Esophagus squamous epithelium (tissue), 5 donors: ENCODE results near the gene GLIPR2. TPM values are rescaled to one million over a fixed set of nuclear protein-coding genes. Genes with fewer than 3 reads are reported as not detected.
"Not testable (repeated sequence)": the region's sequence is repeated elsewhere in the genome, so short reads cannot be mapped to it uniquely, and the experiment has no call there.

Experiments
- DNase-seq: peaks from one replicate; lab custom pipeline; 2025; lab: John Stamatoyannopoulos, UW
- H3K27ac ChIP-seq, 4 donors: fragments of 200-600 bp; sonication (generic); one replicate each; pipeline ENCODE4 v1.5.1; 2016 to 2019; ENCODE audit warnings: mild to moderate bottlenecking in 1 of 4
- H3K27me3 ChIP-seq, 4 donors: fragments of 200-600 bp; sonication (generic); 1 replicate in 3 of 4; 2 replicates in 1 of 4; pipeline versions ENCODE4 v1.5.1 to v1.6.0; 2017 to 2021; ENCODE audit warnings: antibody characterized with exemption in 1 of 4
- H3K36me3 ChIP-seq, 3 donors: fragments of 200-600 bp; sonication (generic); one replicate each; pipeline ENCODE4 v1.5.1; 2016 to 2019
- H3K4me1 ChIP-seq, 3 donors: fragments of 200-600 bp; sonication (generic); one replicate each; pipeline ENCODE4 v1.5.1; 2017 to 2019
- H3K4me3 ChIP-seq, 4 donors: fragments of 200-600 bp; sonication (generic); 1 replicate in 3 of 4; 2 replicates in 1 of 4; pipeline ENCODE4 v1.5.1; 2016 to 2019; ENCODE audit warnings: mild to moderate bottlenecking in 2 of 4, moderate library complexity in 1 of 4
- H3K9me3 ChIP-seq, 3 donors: fragments of 200-600 bp; sonication (generic); one replicate each; pipeline ENCODE4 v1.5.1; 2016 to 2019
- CTCF ChIP-seq, 6 experiments: fragments of 450-650 bp in 4 of 6; fragments of 200-600 bp in 2 of 6; sonication (generic) in 2 of 6; IDR thresholded peaks; one replicate each; pipeline ENCODE4 v1.5.1; 2016 to 2019; ENCODE audit warnings: antibody characterized with exemption in 6 of 6, mild to moderate bottlenecking in 4 of 6, moderate library complexity in 4 of 6
- POLR2A ChIP-seq, 4 donors: fragments of 450-650 bp; IDR thresholded peaks; one replicate each; pipeline ENCODE4 v1.6.1; 2017; ENCODE audit warnings: antibody characterized with exemption in 4 of 4, mild to moderate bottlenecking in 4 of 4, moderate library complexity in 3 of 4
- WGBS, 2 donors: methylation state at CpG; one replicate each; pipeline ENCODE4 v1.1.5; 2018; 5-methylcytosine and 5-hydroxymethylcytosine counted together
- intact Hi-C: fragments of 100-400 bp; cut with DNase I; formaldehyde crosslinking; loops from one replicate; pipeline ENCODE4 v1.15.0; 2022
- total RNA-seq, 4 donors: library from RNA; depleted of rRNA; stranded (reverse); fragments of >200 nt; gene quantifications; one replicate each; pipeline ENCODE4 v1.1.0, GENCODE V29; 2016
- donor health status: DM: yes; HTN: yes; CAD: no.

The GLIPR2 gene
- total RNA-seq, 4 donors from 2014 or later: 0.61 to 13.4 (median 6.0) TPM

GRCh38 chr9:36158122-36158521 is 21.6 kb downstream of the GLIPR2 start:
- peaks cover 0 to 5% (median 0%) of the 10 kb centered on the region in 3 donors for H3K36me3 ChIP-seq
- intact Hi-C loops: no loop called here
- H3K27ac ChIP-seq: peak overlapping the region in 3 of 4 donors; percentile 49 to 79 (median 66)
- no peak overlapping the region for H3K4me3 ChIP-seq
- no peaks in the 10 kb centered on the region for H3K9me3 ChIP-seq
- peaks cover 5 to 55% (median 20%) of the 10 kb centered on the region in 3 donors for H3K4me1 ChIP-seq
- no peaks in the 10 kb centered on the region for H3K27me3 ChIP-seq
- no peak for DNase-seq
- no peak for TF ChIP-seq POLR2A (IDR thresholded peaks at IDR 0.05)
- TF ChIP-seq CTCF (IDR thresholded peaks at IDR 0.05): no peak
- 79 to 80% methylated on average over 2 of the region's 2 CpGs for WGBS, 2 donors

- 71 to 79% methylated on average over 7 of the region's 7 CpGs for WGBS, 2 donors
- TF ChIP-seq POLR2A (IDR thresholded peaks at IDR 0.05) (no peak), CTCF (IDR thresholded peaks at IDR 0.05) (no peak)
- Histone ChIP-seq H3K9me3 (no peaks in the 10 kb centered on the region), H3K36me3 (peaks cover 0 to 5% (median 0%) of the 10 kb centered on the region in 3 donors), H3K4me1 (peaks cover 5 to 55% (median 25%) of the 10 kb centered on the region in 3 donors), H3K4me3 (no peak overlapping the region), H3K27me3 (no peaks in the 10 kb centered on the region), H3K27ac (peak overlapping the region in 3 of 4 donors; percentile 49 to 66 (median 59))
- DNase-seq: no peak
- intact Hi-C loops: no loop called here
These were observed 22.4 kb downstream of the GLIPR2 start for GRCh38 chr9:36158917-36159316.

DNA sequence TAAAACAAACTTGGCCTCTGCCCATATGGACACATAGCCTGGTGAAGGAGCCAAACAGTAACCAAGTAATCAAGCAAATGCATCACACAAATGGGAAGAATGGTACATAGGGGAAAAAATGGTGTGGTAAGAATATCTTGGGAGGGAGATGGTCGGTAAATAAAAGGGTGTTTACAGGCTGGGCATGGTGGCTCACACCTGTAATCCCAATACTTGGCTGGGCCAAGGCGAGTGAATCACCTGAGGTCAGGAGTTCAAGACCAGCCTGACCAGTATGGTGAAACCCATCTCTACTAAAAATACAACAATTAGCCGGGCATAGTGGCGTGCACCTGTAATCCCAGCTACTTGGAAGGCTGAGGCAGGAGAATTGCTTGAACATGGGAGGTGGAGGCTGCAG is 23.0 kb downstream of the GLIPR2 start:
- H3K36me3 ChIP-seq, H3K27me3 ChIP-seq, H3K4me3 ChIP-seq, DNase-seq, intact Hi-C loops, H3K9me3 ChIP-seq: not testable (repeated sequence)
- Histone ChIP-seq H3K4me1 (peaks cover 5 to 55% (median 20%) of the 10 kb centered on the region in 3 donors), H3K27ac (peak overlapping the region in 3 of 4 donors; percentile 49 to 66 (median 59))
- WGBS, 2 donors: 68 to 81% methylated on average over 4 of the region's 4 CpGs

DNA sequence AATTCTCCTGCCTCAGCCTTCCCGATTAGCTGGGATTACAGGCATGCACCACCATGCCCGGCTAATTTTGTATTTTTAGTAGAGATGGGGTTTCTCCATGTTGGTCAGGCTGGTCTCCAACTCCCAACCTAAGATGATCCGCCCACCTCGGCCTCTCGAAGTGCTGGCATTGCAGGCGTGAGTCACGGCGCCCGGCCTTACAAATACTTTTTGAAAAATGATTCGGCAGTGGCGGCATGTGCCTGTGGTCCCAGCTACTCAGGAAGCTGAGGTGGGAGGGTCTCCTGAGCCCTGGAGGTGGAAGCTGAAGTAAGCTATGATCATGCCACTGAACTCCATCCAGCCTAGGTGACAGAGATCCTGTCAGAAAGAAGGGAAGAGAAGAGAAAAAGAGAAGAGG is 23.6 kb downstream of the GLIPR2 start:
- intact Hi-C loops: not testable (repeated sequence)
- WGBS, 2 donors: 79 to 82% methylated on average over 5 to 11 of the region's 11 CpGs
- H3K27ac ChIP-seq: peak overlapping the region in 1 of 4 donors; percentile 59

GRCh38 chr9:36161187-36161586 is 24.7 kb downstream of the GLIPR2 start:
- intact Hi-C loops: no loop called here
- TF ChIP-seq CTCF (IDR thresholded peaks at IDR 0.05) (no peak), POLR2A (IDR thresholded peaks at IDR 0.05) (no peak)
- DNase-seq: no peak
- Histone ChIP-seq H3K27ac (peak overlapping the region in 3 of 4 donors; percentile 71 to 80 (median 74)), H3K4me3 (no peak overlapping the region), H3K36me3 (peaks cover 0 to 5% (median 0%) of the 10 kb centered on the region in 3 donors), H3K4me1 (peaks cover 10 to 61% (median 24%) of the 10 kb centered on the region in 3 donors), H3K27me3 (peaks cover 0 to 8% (median 0%) of the 10 kb centered on the region in 4 donors), H3K9me3 (no peaks in the 10 kb centered on the region)
- WGBS, 2 donors: 89 to 94% methylated on average over 2 of the region's 2 CpGs

More for the DNA sequence above, 23.6 kb downstream of the GLIPR2 start:
- not testable (repeated sequence) for DNase-seq, H3K36me3 ChIP-seq, H3K27me3 ChIP-seq, H3K4me3 ChIP-seq, H3K9me3 ChIP-seq
- H3K4me1 ChIP-seq: peaks cover 5 to 52% (median 15%) of the 10 kb centered on the region in 3 donors

GRCh38 chr9:36162211-36162738 is 25.7 kb downstream of the GLIPR2 start:
- intact Hi-C loops: no loop called here
- H3K27me3 ChIP-seq: peaks cover 0 to 11% (median 0%) of the 10 kb centered on the region in 4 donors
- no peak for TF ChIP-seq POLR2A (IDR thresholded peaks at IDR 0.05)
- no peak for TF ChIP-seq CTCF (IDR thresholded peaks at IDR 0.05)
- DNase-seq: no peak
- no peak overlapping the region for H3K4me3 ChIP-seq
- H3K9me3 ChIP-seq: no peaks in the 10 kb centered on the region
- H3K36me3 ChIP-seq: no peaks in the 10 kb centered on the region
- 85 to 94% methylated on average over 12 to 15 of the region's 17 CpGs for WGBS, 2 donors
- H3K4me1 ChIP-seq: peaks cover 12 to 72% (median 28%) of the 10 kb centered on the region in 3 donors
- H3K27ac ChIP-seq: peak overlapping the region in 2 of 4 donors; percentile 74 to 80
